Fibroblast of lung (primary cell): Measurements from ENCODE around the gene MYO6. TPM values are rescaled to one million over a fixed set of nuclear protein-coding genes. Genes with fewer than 3 reads are reported as not detected.

Experiments used
- DNase-seq, 2 donors: peaks; one replicate each; pipeline versions ENCODE4 v3.0.0 to v3.0.0-alpha.2; 2010; ENCODE audit warnings: low read depth in 2 of 2
- H2AFZ ChIP-seq: 2 replicates; pipeline ENCODE4 v1.5.1; 2012; ENCODE audit warnings: low read length, control low read depth, inconsistent platforms
- H3K27ac ChIP-seq: 2 replicates; pipeline ENCODE4 v1.5.1; 2011; ENCODE audit warnings: low read length, control low read depth; ENCODE audit not compliant: insufficient read depth
- H3K27me3 ChIP-seq: 2 replicates; pipeline ENCODE4 v1.5.1; 2011; ENCODE audit warnings: mild to moderate bottlenecking, low read length; ENCODE audit not compliant: control insufficient read depth, insufficient read depth
- H3K36me3 ChIP-seq: 2 replicates; pipeline ENCODE4 v1.5.1; 2011; ENCODE audit warnings: low read length; ENCODE audit not compliant: control insufficient read depth, insufficient read depth
- H3K4me1 ChIP-seq: 2 replicates; pipeline ENCODE4 v1.5.1; 2011; ENCODE audit warnings: low read length; ENCODE audit not compliant: control insufficient read depth, insufficient read depth; ENCODE audit errors: extremely low read depth
- H3K4me2 ChIP-seq: 2 replicates; pipeline ENCODE4 v1.5.1; 2011; ENCODE audit warnings: low read length, control low read depth; ENCODE audit not compliant: insufficient read depth; ENCODE audit errors: extremely low read depth
- H3K4me3 ChIP-seq, 4 experiments: fragments of 200-600 bp in 1 of 4; sonication (generic) in 1 of 4; replicated peaks in 1 of 4; 2 replicates each; pipeline ENCODE4 v1.5.1; 2011 to 2016; ENCODE audit warnings: low read length in 4 of 4, low read depth in 3 of 4, mild to moderate bottlenecking in 3 of 4, control low read depth in 2 of 4, inconsistent platforms in 1 of 4, mixed read lengths in 1 of 4; ENCODE audit not compliant: insufficient read depth in 1 of 4; ENCODE audit errors: control extremely low read depth in 1 of 4
- H3K79me2 ChIP-seq: 2 replicates; pipeline ENCODE4 v1.5.1; 2012; ENCODE audit warnings: mild to moderate bottlenecking, low read length, inconsistent platforms; ENCODE audit not compliant: control insufficient read depth, insufficient read depth
- H3K9ac ChIP-seq: 2 replicates; pipeline ENCODE4 v1.5.1; 2011; ENCODE audit warnings: mild to moderate bottlenecking, low read length, control low read depth; ENCODE audit not compliant: insufficient read depth
- H3K9me3 ChIP-seq: 2 replicates; pipeline ENCODE4 v1.5.1; 2012; ENCODE audit warnings: low read depth, low read length; ENCODE audit not compliant: control insufficient read depth, insufficient read depth
- H4K20me1 ChIP-seq: 2 replicates; pipeline ENCODE4 v1.5.1; 2011; ENCODE audit warnings: low read length; ENCODE audit not compliant: control insufficient read depth, insufficient read depth; ENCODE audit errors: extremely low read depth
- CTCF ChIP-seq, 2 donors: IDR thresholded peaks in 1 of 2; conservative IDR thresholded peaks in 1 of 2; 1 replicate in 1 of 2; 2 replicates in 1 of 2; pipeline ENCODE4 v1.5.1; 2011 to 2012; ENCODE audit warnings: low read length in 2 of 2, control low read depth in 1 of 2, inconsistent platforms in 1 of 2, low read depth in 1 of 2, mild to moderate bottlenecking in 1 of 2
- EZH2 ChIP-seq: IDR thresholded peaks from 2 replicates; pipeline ENCODE4 v1.5.1; 2012; ENCODE audit warnings: low read length, control low read depth, mild to moderate bottlenecking; ENCODE audit errors: missing control alignments
- polyA plus RNA-seq, 2 donors: library from polyadenylated mRNA; depleted of rRNA in 1 of 2; stranded (reverse) in 1 of 2; unstranded in 1 of 2; fragments of >200 nt; gene quantifications; 2 replicates each; pipeline ENCODE4 v1.2.1, GENCODE V29; 2011 to 2012; ENCODE audit warnings: missing spikeins in 1 of 2
- total RNA-seq: library from RNA; depleted of rRNA; stranded (reverse); fragments of >200 nt; gene quantifications from 2 replicates; pipeline ENCODE4 v1.2.1, GENCODE V29; 2014

MYO6 gene
- total and polyA plus RNA-seq, 2 donors (not counting 1 experiment from before 2014, with no cell fraction given): 16.9 to 24.9 TPM

GRCh38 chr6:75935473-75935793 is 186.4 kb downstream of the MYO6 start:
- no peaks in the 10 kb centered on the region for H3K79me2 ChIP-seq
- no peak overlapping the region for H3K27ac ChIP-seq
- H3K4me2 ChIP-seq: peak overlapping the region; percentile 100
- H3K27me3 ChIP-seq: no peaks in the 10 kb centered on the region
- no peaks in the 10 kb centered on the region for H3K9me3 ChIP-seq
- H4K20me1 ChIP-seq: no peaks in the 10 kb centered on the region
- no peak for DNase-seq
- H2AFZ ChIP-seq: peak overlapping the region; percentile 92
- TF ChIP-seq EZH2 (no peak), CTCF (conservative IDR thresholded peaks at IDR 0.05 in 1 of 2, IDR thresholded peaks at IDR 0.05 in 1 of 2; ENCODE audit: low read depth in 1 of 2, low read length in 2 of 2) (no peak)
- no peaks in the 10 kb centered on the region for H3K36me3 ChIP-seq
- peak overlapping the region; percentile 39 to 57 (median 50) for H3K4me3 ChIP-seq
- H3K9ac ChIP-seq: peak overlapping the region; percentile 55
- peaks cover 4% of the 10 kb centered on the region for H3K4me1 ChIP-seq

- TF ChIP-seq EZH2 (no peak), CTCF (conservative IDR thresholded peaks at IDR 0.05 in 1 of 2, IDR thresholded peaks at IDR 0.05 in 1 of 2; ENCODE audit: low read depth in 1 of 2, low read length in 2 of 2) (no peak)
- Histone ChIP-seq H3K4me2 (no peak overlapping the region), H3K9ac (no peak overlapping the region), H3K4me1 (peaks cover 3% of the 10 kb centered on the region), H4K20me1 (no peaks in the 10 kb centered on the region), H3K4me3 (no peak overlapping the region), H2AFZ (no peak overlapping the region), H3K9me3 (no peaks in the 10 kb centered on the region), H3K27me3 (no peaks in the 10 kb centered on the region), H3K36me3 (no peaks in the 10 kb centered on the region), H3K27ac (no peak overlapping the region), H3K79me2 (no peaks in the 10 kb centered on the region)
- DNase-seq: no peak
These were observed 187.6 kb downstream of the MYO6 start for GRCh38 chr6:75936682-75937081.

DNA sequence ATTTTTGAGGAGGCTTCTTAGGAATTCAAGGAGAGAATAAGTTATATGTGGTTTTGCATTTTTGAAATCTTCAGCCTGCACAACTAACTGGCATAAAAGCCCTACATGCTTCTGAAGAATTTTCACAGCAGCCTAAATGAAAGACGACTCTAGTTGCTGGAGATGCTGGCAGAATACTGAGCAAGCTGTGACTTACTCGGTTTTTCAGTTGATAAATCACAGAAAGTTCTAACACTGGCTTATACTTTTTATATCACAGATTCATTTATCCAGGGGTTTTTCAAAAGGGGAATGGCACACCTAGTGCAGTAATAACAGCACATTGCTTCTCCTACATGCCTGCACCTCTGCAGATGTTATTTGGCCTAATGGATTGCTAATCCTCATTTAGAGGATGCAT is 188.8 kb downstream of the MYO6 start:
- Histone ChIP-seq H3K4me3 (no peak overlapping the region), H3K79me2 (no peaks in the 10 kb centered on the region), H3K36me3 (no peaks in the 10 kb centered on the region), H4K20me1 (no peaks in the 10 kb centered on the region), H2AFZ (no peak overlapping the region), H3K27ac (no peak overlapping the region), H3K4me2 (no peak overlapping the region), H3K27me3 (no peaks in the 10 kb centered on the region), H3K9me3 (no peaks in the 10 kb centered on the region), H3K9ac (no peak overlapping the region), H3K4me1 (peaks cover 3% of the 10 kb centered on the region)
- no peak for DNase-seq
- TF ChIP-seq CTCF (conservative IDR thresholded peaks at IDR 0.05 in 1 of 2, IDR thresholded peaks at IDR 0.05 in 1 of 2; ENCODE audit: low read depth in 1 of 2, low read length in 2 of 2) (no peak), EZH2 (no peak)
